RWPE2 (cell line): ENCODE data around the gene ZNF683.
A peak's percentile ranks its signal among the peaks of the same experiment; 100 is the strongest.

Source experiments
- ATAC-seq: fragments of 200-7000 bp; cut with Tn5 transposase; 3 replicates; pipeline ENCODE4 v1.9.1; 2021; ENCODE audit warnings: low read depth
- DNase-seq: peaks from one replicate; pipeline ENCODE4 v3.0.0-alpha.2; 2020; ENCODE audit warnings: low spot score
- H3K27ac ChIP-seq: fragments of 450-650 bp; 2 replicates; pipeline ENCODE4 v1.5.1; 2017; ENCODE audit warnings: mild to moderate bottlenecking; ENCODE audit not compliant: poor library complexity, severe bottlenecking
- H3K27me3 ChIP-seq: fragments of 250-450 bp; sonication (Bioruptor Pico); 2 replicates; pipeline ENCODE4 v1.5.1; 2021; ENCODE audit warnings: mild to moderate bottlenecking, moderate library complexity; ENCODE audit not compliant: insufficient read depth, poor library complexity, severe bottlenecking
- H3K36me3 ChIP-seq: fragments of 250-450 bp; sonication (Bioruptor Pico); 2 replicates; pipeline ENCODE4 v1.5.1; 2020; ENCODE audit warnings: low read depth, mild to moderate bottlenecking, moderate library complexity
- H3K4me1 ChIP-seq: fragments of 250-450 bp; sonication (Bioruptor Pico); 2 replicates; pipeline ENCODE4 v1.5.1; 2021; ENCODE audit warnings: mild to moderate bottlenecking, moderate library complexity; ENCODE audit not compliant: insufficient read depth, poor library complexity, severe bottlenecking
- H3K4me3 ChIP-seq: fragments of 250-450 bp; sonication (Bioruptor Pico); 2 replicates; pipeline ENCODE4 v1.5.1; 2021; ENCODE audit warnings: mild to moderate bottlenecking, moderate library complexity; ENCODE audit not compliant: severe bottlenecking
- H3K9me3 ChIP-seq: fragments of 250-450 bp; sonication (Bioruptor Pico); 2 replicates; pipeline ENCODE4 v1.5.1; 2021; ENCODE audit warnings: mild to moderate bottlenecking, moderate library complexity; ENCODE audit not compliant: severe bottlenecking
- TF ChIP-seq, protein P1 (sequence below): fragments of 450-650 bp; IDR thresholded peaks from one replicate; pipeline ENCODE4 v1.5.1; 2017; ENCODE audit warnings: mild to moderate bottlenecking, moderate library complexity; ENCODE audit not compliant: poor library complexity, severe bottlenecking

The ZNF683 gene

DNA sequence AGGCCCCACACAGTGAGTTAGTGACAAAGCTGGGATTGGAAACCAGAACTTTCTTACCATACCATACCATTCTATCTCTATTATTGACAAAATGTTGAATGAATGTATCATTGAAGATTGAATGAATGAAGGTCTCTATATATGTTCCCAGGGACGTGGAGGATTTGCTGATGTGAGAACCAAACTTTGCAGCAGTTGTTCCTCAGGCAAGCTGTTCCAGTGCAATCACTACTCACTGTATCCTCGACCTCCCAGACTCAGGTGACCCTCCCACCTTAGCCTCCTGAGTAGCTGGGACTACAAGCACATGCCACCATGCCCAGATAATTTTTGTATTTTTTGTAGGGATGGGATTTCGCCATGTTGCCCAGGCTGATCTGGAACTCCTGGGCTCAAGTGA lies 26.5 kb upstream of the ZNF683 start:
- Histone ChIP-seq H3K4me1 (peaks cover 12% of the 10 kb centered on the region), H3K36me3 (no peaks in the 10 kb centered on the region), H3K27me3 (no peaks in the 10 kb centered on the region), H3K9me3 (no peaks in the 10 kb centered on the region), H3K4me3 (no peak overlapping the region), H3K27ac (no peak overlapping the region)
- TF ChIP-seq, protein P1, sequence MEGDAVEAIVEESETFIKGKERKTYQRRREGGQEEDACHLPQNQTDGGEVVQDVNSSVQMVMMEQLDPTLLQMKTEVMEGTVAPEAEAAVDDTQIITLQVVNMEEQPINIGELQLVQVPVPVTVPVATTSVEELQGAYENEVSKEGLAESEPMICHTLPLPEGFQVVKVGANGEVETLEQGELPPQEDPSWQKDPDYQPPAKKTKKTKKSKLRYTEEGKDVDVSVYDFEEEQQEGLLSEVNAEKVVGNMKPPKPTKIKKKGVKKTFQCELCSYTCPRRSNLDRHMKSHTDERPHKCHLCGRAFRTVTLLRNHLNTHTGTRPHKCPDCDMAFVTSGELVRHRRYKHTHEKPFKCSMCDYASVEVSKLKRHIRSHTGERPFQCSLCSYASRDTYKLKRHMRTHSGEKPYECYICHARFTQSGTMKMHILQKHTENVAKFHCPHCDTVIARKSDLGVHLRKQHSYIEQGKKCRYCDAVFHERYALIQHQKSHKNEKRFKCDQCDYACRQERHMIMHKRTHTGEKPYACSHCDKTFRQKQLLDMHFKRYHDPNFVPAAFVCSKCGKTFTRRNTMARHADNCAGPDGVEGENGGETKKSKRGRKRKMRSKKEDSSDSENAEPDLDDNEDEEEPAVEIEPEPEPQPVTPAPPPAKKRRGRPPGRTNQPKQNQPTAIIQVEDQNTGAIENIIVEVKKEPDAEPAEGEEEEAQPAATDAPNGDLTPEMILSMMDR, result no peak
- ATAC-seq (no peak), DNase-seq (no peak)

DNA sequence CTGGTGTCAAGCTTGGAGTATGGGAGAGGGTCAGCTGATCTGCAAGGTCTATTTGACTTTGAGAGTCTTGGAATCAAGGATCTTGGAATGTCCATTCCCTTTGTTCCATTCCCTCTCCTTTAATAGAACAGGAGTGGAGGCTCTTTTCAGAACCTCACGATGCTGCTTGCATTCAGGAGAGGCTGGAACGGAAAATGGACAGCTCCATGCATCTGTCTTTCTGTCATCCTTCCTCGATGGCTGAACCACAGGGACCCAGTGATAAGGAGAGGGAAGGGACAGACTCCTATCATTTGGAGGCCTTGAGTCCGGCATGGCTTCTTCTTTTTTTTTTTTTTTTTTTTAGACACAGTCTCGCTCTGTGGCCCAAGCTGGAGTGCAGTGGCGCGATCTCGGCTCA lies 23.2 kb upstream of the ZNF683 start:
- ATAC-seq (no peak), DNase-seq (no peak)
- Histone ChIP-seq H3K36me3 (no peaks in the 10 kb centered on the region), H3K27ac (no peak overlapping the region), H3K9me3 (no peaks in the 10 kb centered on the region), H3K4me1 (no peaks in the 10 kb centered on the region), H3K4me3 (no peak overlapping the region), H3K27me3 (no peaks in the 10 kb centered on the region)
- TF ChIP-seq, protein P1, result no peak

DNA sequence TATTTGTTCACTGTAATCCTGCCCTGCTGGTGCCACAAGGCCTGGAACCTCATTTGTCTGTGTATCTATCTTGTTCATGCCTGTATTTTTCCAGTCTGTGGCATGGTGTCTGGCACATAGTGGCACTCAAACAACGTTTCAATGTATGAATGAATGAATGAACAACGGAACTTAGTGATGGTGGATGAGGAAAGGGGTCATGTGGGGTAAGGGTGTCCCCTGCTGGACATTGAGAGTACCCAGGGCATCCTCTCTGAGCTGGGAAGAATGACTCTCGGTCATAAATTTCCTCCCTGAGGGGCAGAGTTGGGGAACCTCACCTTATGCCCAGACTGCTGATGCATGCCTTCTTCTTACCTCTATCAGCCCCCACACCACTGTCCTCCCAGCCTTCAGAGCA lies 18.9 kb upstream of the ZNF683 start:
- Histone ChIP-seq H3K27me3 (no peaks in the 10 kb centered on the region), H3K36me3 (no peaks in the 10 kb centered on the region), H3K4me1 (peaks cover 3% of the 10 kb centered on the region), H3K9me3 (no peaks in the 10 kb centered on the region), H3K4me3 (no peak overlapping the region), H3K27ac (no peak overlapping the region)
- ATAC-seq (peak; percentile 77), DNase-seq (no peak)
- TF ChIP-seq, protein P1, result peak; percentile 89

DNA sequence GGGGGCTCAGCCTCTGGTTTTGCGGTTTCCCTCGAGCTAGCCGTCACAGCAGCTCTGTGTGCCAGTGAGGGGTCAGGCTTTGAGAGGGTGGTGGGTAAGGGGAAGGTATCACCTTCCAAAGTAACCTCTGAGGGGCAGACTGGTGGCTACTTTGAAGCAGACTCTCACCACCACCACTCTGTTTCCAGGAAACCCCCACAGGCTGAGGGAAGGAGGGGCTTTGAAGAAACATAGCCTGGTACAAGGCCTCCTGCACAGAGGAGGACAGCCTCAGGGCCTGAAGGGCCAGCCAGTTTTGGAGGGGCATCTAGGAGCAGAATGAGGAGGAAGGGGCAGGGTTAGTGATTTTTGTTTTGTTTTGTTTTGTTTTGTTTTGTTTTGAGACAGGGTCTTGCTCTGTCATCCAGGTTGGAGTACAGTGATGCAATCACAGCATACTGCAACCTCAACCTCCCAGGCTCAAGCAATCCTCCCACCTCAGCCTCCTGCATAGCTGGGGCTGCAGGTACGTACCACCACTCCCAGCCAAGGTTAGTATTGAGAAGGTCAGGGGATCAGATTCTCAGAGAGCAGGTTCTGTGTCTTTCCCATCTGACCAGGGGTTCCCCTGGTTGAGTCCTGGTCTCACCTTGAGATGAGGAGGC lies 17.2 kb upstream of the ZNF683 start:
- Histone ChIP-seq H3K27me3 (no peaks in the 10 kb centered on the region), H3K4me1 (peaks cover 7% of the 10 kb centered on the region), H3K27ac (no peak overlapping the region), H3K9me3 (no peaks in the 10 kb centered on the region), H3K4me3 (no peak overlapping the region), H3K36me3 (no peaks in the 10 kb centered on the region)
- DNase-seq (no peak), ATAC-seq (no peak)
- TF ChIP-seq, protein P1, result no peak

DNA sequence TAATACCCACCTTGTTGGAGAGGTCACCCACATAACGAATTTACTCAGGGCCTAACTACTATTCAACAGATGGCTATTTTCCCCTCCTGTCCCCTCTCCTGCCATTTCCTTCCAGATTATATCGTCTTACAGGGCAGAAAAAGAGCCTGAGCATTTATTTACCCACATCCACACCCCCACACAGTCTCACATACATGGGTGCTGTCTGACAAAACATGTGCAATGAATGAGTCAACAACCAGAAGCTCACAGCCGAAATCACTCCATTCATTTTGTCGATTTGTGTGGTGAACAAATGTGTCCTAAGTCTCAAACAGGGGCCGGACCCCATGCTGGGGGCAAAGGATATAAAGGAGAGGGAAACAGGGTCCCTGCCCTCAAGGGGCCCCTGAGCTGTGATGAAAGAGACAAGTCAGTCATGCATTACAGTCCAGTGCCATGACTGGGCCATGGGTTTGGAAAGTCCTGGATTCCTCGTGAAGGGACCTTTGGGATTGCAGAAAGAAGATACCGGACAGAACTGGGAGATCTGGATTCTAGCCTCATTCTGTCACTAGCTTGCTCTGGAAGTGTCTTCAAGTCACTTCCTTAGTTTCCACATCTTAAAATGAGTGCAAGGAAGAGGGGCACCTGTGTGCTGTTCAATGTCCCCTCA lies 16.4 kb upstream of the ZNF683 start:
- ATAC-seq, result peak; percentile 40; the same call in 1 of the 3 replicates
- Histone ChIP-seq H3K36me3 (no peaks in the 10 kb centered on the region), H3K9me3 (no peaks in the 10 kb centered on the region), H3K27me3 (no peaks in the 10 kb centered on the region), H3K4me1 (peaks cover 7% of the 10 kb centered on the region), H3K27ac (no peak overlapping the region), H3K4me3 (no peak overlapping the region)
- TF ChIP-seq, protein P1, result no peak
- DNase-seq, result no peak
